Activated naive CD4-positive, alpha-beta T cell treated with Interleukin-2 at 50 U/mL for 16 hours (primary cell): ENCODE data around the gene FAM47E.
"Not testable (repeated sequence)": the region's sequence is repeated elsewhere in the genome, so short reads cannot be mapped to it uniquely, and the experiment has no call there.

Experiments used
- DNase-seq: peaks from one replicate; pipeline ENCODE4 v3.0.0-alpha.2; 2020

FAM47E gene

DNA sequence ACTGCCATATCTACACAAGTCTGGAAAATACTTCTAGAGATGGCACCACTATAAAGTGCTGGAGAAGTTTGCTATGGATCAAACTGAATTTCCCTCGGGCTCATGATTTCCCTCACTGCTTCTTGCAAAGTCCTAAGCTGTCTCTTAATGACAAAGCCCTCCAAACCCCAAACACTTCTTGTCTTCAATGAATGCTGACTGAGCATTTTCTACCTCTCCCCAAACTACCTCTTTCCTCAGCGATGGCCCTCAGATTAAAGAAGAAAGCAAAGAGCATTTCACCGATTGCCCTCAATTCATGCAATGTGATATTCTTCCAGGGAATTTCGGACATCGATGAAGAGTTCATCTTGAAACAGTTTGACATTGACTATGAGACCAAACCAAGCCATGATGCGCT is 19.7 kb downstream of the FAM47E start:
- no peak for DNase-seq

DNA sequence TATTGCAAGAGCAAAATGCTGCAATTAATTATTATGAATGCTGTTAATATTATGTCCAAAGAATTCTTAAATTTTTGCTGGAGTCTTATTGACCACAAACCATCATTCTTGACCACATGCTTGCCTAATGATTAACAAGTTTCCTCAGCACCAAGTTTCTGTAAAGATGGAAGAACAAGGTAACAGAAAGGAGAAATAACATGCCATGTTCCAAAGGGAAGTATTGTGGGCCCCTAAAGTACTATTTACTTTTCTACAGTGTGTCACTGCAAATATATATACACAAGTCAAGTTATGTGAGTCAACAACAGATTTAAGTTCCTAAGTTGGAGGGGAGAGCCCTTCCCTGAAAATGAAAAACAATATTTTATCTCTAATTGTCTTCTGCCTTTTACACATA is 20.6 kb downstream of the FAM47E start:
- DNase-seq: no peak

DNA sequence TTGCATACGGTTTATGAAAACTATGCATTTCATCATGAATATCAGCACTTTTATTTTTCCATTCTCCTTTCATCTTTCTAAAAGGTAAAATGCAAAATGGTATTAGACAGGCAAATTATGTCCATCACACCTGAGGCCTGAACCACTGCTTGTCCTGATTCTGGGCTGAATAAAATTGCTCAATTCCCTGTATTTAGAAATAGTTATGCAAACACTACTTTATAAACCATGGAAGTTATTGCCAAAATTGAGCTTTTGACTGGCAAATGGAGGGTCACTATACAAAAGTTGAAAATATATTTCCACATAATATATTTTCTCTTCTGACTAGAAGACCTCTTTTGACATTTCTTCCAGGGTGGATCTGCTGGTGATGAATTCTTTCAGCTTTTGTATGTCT is 21.1 kb downstream of the FAM47E start:
- DNase-seq: no peak

DNA sequence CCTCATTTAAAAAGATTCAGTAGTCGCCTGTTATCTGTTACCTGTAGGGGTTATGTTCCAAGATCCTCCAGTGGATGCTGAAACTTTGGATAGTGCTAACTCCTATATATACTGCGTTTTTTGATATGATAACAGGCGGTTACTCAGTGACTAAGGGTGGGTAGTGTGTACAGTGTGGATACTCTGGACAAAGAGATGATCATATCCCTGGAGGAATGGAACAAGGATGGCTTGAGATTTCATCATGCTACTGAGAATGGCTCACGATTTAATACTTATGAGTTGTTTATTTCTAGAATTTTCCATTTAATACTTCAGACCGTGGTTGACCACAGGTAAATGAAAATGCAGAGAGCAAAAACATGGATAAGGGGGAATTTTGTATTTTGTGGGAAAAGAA is 21.5 kb downstream of the FAM47E start:
- no peak for DNase-seq

DNA sequence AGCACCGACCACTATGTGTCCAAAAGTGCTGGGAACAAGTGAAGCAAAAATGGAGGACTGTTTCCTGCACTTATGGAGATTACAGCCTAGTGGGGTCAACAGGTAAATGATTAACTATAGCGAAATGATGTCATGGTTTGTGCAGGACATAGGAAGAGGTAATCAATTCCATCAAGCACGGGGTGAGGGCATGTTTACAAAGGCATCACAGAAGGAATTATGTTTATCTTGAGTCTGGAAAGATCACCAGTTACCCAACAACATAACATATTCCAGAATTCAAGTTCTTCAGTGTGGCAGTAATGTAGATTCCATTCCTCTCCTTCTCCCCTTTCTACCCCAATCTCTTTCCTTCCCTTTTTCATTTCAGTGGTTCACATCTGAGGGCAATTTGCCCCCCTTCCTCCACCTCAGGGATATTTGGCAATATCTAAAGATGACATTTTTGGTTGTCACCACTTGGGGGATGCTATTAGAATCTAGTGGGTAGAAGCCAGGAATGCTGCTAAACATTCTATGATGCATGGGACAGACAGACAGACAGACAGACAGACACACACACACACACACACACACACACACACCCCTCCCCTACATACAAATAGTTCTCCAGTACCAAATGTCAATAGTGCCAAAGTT is 24.1 kb downstream of the FAM47E start:
- no peak for DNase-seq

DNA sequence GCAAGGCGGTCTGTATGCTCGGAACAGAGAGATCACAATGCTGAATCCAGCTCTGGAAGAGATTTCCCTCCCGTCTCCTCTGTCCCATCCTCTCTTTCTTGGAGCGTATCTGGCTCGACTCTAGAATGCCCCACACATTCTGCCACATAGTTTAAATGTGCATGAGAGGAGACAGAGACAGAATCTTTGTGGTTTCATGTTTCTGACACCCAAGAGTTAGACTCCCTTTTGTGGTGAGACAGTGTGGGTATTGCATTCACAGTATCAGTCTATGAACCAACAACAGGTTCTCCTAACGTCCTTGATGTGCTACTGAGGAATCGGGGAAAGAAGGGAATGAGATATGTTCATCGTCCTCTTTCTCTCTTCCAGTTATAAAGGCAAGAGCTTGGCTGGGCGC is 25.3 kb downstream of the FAM47E start:
- no peak for DNase-seq

DNA sequence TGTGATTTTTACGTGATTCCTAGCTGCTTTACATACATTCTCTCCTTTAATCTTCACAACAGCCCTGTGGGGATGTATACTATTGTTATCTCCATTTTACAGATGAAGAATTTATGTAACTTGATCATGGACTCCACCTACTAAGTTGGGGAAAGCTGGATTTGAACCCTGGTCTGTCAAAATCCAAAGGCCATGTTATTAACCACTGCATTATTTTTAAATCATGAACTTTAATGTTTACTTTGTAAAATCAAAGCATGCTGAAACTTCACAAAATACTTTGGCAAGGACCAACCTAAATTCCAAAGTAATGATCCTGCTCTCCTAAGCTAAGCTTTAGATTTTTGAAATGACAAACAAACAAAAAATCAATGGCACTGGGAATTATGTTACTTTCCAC is 26.1 kb downstream of the FAM47E start:
- DNase-seq: no peak

DNA sequence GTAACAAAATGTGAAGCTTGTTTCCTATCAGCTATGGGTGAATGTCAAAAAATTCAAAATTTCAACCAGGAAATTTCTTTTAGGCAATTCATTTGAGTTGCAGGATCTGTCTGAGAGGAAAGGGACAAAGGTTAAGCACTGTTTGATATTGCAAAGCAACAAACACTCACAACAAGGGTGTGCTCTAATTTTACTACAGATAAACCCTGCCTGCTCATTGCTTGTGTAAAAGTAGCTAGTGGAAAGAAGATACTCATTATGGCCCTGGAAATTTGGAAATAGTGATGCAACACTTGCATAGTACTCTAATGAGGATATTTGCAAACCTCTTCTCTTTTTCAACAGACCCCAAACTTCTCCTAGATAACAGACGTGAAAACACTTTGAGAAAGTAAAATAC is 27.1 kb downstream of the FAM47E start:
- DNase-seq: no peak

DNA sequence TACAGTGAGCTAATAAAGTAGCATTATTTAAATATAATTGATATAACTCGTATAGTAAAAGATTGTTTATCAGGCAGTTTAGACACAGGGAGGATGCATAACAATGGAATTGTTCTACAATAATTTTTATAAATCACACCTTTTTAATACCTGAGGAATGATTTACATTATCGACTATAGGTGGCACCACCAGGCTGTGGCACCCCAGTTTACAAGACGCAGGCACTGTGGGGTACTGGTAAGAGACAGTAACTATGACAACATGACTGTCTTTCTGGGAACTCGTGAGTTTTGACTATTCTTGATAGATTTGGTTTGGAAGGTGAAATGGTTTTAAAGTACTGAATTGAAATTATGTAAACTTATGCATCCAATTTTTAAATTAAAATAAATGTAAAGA is 27.9 kb downstream of the FAM47E start:
- no peak for DNase-seq

DNA sequence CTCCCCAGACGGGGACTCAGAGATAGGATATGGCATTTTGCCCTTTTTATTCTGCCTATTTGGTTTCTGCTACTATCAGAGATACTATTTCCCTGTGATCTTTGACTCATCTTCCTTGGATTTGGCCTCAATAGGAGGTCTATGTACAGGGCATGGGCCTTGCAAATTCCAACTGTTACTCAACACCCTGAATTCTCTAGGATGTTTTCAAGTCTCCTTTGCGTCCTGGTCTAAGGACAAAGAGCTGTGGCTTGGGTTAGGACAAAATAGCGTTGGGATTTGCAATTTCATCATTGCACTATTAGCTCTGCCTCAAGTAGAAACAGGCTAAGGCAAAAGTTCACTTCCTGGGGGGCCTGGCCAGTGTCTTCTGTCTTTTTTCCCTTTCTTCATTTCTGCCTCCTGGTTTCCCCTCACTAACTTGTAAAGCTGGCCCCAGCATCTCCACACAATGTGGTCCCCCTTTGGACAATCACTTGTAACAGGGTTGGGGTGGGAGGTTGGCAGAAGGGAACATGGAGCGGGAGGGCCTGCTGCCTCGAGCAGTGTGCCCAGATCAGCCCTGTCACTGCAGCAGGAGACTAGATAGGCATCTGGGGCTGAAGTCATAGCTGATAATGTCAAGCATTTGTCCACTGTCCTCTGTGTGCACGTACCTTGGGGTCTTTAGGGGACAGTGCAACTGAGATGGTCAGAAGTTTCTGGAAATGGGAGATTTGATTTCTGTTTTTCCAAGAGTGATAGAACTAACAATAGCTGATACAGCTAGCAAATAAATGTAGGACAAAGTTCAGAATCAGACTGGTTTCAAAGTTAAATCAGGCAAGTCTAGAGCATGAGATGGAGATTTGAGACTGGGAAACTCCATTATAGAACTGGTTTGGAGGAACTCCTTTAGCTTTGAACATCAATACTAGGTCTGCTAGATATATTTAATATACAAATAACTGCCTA is 29.2 kb downstream of the FAM47E start:
- no peak for DNase-seq

DNA sequence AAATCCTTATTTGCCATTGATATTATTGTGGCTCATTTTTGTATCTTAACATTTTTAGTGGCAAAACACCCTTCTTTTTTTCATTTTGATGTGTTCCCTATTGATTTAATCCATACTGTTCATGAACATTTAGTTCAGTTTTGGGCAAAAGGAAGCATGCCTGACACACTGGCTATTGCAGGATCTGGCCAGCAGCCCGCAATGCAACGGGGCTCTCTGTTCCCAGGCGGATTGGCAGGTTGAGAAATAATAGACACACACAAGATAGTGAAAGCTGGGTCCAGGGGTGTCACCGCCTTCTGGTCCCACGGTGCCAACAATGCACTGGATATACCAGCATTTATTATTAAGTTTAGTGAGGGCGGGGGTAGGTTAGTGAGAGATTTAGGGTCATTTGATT is 30.1 kb downstream of the FAM47E start:
- DNase-seq: not testable (repeated sequence)

DNA sequence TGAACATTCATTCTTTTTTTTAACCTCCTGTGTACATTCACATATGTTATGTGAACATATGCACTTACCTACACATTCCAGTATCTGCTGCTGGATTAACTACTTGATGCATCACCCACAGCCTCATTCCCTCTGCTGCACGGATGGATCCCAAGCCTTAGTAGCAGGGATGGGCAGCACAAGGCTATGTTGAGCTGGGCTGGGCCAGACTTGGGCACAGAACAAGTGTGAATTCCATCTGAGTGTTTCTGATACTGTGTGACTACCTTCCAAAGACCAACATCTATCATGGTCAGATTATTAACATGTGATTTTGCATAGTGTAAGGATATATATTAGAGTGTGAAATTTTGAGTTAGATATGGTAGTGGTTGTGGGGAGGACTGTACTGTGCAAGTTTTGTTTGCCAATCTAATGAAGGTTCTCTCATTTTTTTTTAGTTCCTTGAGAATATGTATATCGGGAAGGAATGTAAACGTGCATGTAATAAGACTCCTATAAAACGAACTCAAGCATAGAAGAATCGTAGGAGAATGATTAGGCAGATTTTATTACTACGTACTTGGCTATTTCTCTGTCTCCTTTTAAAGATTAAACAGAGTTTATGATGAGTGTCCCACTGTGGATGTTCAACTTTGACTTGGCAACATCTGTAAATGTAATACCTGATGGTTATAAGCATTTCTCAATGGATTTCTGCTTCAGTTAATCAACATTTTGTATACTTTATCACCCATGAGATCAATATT is 31.6 kb downstream of the FAM47E start:
- DNase-seq: no peak

DNA sequence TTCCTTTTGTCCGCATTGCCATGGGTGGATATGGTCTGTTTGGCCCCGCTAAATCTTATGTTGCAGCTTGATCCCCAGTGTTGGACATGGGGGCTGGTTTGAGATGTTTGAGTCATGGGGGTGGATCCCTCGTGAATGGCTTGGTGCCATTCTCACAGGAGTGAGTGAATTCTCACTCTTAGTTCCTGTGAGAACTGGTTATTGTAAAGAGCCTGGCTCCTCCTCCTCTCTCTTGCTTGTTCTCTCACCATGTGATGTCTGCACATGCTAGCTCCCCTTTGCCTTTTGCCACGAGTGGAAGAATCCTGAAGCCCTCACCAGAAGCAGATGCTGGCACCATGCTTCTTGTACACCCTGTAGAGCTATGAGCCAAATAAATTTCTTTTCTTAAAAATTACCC is 32.4 kb downstream of the FAM47E start:
- no peak for DNase-seq

DNA sequence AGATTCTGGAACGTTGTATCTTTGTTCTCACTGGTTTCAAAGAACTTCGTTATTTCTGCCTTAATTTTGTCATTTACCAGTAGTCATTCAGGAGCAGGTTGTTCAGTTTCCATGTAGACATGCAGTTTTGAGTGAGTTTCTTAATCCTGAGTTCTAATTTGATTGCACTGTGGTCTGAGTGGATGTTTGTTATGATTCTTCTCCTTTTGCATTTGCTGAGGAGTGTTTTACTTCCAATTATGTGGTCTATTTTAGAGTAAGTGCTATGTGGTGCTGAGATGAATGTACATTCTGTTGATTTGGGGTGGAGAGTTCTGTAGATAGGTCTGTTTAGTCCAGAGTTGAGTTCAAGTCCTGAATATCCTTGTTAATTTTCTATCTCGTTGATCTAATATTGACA is 36.3 kb downstream of the FAM47E start:
- not testable (repeated sequence) for DNase-seq

DNA sequence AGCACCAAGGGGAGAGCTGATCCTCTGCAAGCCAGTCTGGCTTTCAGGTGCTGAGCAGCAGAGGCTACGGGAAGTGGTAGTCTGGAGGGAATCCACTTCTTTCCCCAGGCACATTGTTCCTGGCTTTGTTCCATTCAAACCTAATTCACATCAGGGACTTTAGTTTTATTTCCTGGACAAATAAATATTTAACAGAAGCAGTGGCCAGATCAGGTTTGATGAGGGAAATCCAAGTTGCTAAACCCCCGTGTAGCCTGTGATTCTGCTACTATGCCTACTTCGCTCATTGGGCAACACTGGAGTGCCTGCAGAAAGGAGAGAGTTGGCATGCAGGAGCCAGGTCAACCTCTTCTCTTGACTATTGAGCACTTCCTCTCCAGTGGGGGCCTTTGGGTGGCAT is 41.2 kb downstream of the FAM47E start:
- DNase-seq: no peak

DNA sequence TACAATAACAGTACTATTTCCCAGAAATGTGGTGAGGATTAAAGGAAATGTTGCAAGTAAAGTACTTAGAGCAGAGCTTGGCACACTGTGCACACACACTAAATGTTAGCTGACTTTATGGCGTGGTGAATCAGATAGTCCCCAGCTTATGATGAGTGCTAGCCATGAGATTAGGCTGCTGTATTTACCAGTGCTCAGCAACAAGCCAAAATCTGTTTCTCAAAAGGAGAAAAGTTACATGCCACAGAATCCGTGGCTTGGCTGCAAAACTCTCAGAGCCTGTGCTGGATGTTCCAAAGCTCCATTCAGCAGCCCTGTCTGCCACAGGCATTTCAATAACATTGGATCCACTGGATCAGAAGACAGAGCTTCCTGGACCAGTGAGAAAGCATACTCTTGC is 42.3 kb downstream of the FAM47E start:
- no peak for DNase-seq

DNA sequence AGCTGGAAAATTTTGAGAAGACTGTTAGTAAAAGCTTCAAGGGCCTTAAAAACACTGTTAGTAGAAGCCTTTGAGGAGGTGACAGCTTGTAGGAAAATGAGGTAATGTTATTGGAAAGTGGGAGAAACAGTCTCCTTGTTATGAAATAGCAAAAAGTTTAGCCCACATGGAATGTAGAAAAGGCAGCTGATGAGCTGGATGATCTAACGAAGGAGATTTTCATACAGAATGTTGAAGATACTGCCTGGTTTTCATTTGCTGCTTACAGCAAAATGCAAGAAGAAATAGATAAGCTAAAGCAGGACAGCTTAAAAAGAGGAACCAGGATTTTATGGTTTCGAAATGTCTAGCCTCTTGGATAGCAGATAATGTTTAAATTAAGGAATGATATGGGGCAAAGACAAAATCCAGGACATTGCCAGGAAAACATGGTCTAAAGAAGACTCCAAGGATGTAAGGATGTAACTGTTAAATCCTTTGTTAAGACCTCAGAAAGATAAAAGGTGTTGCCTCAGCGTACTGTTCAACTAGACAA is 44.8 kb downstream of the FAM47E start:
- DNase-seq: no peak

DNA sequence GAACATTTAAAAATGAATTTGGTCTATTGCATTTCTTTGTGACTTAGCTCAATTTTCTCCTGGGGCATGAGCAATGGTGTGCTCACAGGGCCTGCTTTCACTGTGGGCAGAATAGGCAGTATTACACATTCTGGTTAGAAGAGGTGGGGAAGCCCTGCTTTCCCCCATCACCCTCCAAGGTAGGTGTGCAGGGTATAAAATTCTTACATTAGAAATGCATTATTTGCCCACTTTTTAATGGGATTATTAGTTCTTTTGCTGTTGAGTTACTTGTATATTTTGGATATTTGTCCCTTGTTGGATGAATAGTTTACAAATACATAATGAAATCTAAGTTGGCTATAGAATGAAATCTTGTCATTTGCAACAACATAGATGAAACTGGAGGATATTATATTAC is 46.7 kb downstream of the FAM47E start:
- DNase-seq: no peak

DNA sequence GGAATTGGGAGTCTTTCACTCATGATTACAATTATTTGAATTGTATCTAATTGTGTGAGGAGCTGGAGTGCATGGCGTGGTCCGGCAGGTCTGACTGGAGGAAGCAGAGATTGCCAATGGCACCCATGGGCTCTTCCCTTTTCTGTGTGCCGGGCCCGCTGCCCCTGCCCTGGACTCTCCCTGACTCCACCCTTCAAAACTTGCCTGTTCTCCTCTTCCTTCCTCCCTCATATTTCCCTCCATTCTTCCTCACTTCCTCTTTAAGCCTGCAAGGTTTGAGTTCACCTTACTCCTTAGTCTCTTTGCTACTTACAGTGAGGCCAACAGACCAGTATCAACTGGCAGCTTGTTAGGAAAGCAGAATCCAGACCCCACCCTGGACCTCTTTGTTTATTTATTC is 48.5 kb downstream of the FAM47E start:
- DNase-seq: no peak

DNA sequence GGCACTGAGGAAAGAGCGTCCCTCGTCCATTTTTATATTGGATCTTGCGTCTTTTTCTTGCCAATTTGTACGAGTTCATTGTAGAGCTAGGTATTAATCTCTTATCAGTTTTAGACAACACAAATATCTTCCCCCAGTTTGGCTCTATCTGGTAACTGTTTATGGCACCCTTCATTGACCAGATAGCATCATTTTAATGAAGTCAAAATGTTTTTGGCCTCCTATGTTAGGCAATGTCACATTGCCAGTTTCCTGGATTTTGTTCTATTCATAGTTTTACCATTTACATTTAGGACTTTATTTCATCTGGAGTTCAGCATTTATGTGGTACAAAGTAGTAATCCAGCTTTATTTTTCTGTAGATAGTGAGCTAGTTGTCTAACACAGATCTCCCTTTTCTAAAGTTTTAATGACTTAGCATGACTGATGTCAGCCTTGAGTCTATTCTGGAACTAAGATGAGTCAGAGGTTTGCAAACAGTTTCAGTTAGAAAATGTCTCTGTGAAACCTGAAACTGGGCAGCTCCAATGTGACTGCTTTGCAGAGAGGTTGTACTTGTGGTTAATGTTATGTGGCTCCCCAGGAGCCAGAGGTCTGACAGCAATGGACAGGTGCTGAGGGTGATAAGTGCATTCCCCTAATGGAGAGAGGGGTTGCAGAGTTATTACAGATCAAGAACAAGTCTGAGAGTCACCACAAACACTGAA is 49.7 kb downstream of the FAM47E start:
- peak; percentile 25 for DNase-seq

DNA sequence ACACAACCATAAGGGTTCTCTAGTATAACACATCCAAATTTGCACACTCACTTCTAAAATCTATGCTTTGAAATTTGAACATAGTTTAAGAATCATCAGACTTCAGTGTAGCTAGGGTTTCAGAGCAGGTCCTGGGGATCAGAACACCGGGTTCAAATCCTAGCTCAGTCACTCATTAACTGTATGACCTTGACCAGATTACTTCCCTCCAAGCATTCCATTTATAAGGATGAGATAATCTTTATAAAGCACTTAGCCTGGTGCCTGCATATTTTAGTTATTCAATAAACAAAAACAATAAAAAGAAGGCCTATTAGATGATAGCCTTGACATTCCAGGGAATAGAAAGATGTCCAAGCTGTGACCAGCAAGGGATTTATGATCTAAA is 50.2 kb downstream of the FAM47E start:
- DNase-seq: no peak

DNA sequence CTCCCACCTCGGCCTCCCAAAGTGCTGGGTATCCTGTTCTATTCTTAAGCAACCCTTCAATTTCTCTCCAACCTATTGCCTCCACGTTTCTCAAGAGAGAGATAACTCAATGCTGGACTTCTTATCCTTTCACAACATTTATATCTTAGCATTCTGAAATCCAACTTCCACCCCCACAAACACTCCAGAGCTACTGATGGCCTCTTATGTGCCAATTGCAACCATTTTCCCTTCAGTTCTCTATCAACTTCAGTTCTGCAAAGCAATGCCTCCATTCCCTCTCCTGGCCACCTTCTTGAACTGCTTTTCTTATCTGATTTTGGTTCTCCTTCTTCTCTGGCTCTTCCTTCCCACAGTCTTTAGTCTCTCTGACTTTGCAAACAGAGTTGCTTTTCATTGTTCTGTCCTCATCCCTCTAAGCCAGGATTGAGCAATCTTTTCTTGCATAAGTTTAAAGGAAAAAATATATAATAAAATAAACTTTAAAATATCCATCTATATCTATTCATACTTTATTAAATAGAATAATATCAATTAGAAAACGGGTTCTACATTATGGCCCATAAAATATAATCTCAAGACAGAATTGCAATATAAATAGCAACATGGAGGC is 51.4 kb downstream of the FAM47E start:
- DNase-seq: no peak
